ENCODE results near the gene TSHR.

The TSHR gene

DNA sequence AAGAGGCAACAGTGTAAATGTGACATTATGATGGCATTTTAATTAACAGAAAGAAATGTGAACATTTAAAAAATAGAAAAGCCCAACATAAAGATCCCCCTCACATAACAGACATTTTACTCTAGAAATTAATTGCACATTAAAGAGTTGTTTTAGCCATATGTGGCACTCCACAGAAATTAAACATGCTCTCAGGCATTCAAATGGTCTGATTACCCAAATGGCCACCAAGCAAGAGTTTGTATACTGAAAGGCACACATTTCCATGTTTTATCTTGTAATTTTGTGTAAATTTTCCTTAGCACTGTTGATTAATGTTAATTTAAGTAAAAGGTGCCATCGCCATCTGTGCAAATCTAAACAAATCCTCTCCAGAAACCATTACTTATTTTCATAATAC, 221.8 kb downstream of the TSHR start:
- no peak for DNase-seq (ENCODE audit: low read depth in 2 of 2)

DNA sequence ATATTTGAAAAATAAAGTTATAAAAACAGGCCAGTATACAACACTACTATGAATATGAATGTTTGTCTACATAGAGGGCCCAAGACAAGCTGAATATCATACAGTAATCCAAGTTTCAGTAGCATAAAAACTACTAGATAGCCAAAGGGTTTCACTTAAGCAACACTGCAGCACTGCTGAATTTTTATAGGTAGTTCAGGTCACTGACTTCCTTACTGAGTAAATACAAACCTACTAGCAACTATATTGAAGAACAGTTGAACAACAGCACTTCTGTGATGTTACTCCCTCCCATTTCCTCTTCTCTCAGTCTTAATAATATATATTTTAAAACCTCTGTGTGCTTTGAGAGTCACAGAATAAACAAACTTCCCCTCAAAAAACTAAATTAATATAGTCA, 222.6 kb downstream of the TSHR start:
- no peak for DNase-seq (ENCODE audit: low read depth in 2 of 2)

DNA sequence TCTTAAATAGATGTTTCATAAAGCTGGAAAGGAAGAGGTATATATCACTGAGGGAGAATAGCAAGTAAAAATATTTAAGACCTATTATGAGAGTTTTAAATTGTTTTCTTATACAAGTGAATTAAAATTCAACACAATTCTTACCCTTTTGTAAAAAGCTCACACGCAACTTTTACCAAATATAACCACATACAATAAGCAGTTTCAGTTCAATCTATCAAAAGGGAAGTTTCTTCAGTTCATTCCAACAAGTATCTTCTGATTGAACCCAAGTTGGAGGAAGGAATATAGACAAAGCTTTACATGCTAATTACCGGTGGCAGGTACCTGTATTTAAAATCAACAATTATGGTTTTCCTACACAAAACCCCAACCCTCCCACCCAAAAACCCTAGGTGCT, 224.2 kb downstream of the TSHR start:
- DNase-seq (ENCODE audit: low read depth in 2 of 2) = no peak

DNA sequence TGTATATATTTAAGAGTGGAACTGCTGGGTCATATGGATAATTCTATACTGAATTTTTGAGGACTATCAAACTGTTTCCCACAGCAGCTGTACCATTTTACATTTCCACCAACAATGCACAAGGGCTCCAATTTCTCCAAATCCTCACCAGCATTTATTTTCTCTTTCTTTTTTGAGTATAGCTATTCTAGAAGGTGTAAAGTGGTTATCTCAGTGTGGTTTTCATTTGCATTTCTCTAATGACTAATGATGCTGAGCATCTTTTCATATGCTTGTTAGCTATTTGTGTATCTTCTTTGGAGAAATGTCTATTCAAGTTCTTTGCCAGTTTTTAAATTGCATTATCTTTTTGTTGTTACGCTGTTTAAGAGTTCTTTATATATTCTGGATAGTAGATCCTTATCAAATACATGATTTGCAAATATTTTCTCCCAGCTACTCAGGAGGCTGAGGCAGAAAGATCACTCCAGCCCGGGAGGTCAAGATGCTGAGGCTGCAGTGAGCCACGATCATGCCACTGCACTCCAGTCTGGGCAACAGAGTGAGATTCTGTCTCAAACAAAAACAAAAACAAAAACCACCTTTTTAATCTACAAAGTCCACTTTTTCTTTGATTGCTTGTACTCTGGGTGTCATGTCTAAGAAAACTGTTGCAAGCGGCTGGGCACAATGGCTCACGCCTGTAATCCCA, 232.6 kb downstream of the TSHR start:
- no peak for DNase-seq (ENCODE audit: low read depth in 2 of 2)

DNA sequence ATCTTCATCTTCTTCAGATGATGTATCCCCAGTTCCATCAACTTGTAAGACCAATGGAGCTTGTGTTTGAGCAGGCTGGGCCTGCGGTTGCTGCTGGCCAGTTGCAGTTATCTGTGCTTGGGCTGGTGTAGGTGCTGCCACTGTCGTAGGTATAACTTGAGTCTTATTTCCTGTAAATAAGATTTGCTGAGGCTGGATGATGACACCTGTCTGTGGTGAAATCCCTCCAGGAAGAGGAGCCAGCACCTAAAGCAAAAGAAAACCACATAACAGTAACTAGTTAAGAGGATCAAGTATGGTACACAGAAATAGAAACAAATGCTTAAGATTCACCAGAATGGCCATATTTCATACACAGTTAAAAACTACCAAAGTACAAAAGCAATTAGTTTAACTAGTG, 237.2 kb downstream of the TSHR start:
- DNase-seq (ENCODE audit: low read depth in 2 of 2) = no peak

DNA sequence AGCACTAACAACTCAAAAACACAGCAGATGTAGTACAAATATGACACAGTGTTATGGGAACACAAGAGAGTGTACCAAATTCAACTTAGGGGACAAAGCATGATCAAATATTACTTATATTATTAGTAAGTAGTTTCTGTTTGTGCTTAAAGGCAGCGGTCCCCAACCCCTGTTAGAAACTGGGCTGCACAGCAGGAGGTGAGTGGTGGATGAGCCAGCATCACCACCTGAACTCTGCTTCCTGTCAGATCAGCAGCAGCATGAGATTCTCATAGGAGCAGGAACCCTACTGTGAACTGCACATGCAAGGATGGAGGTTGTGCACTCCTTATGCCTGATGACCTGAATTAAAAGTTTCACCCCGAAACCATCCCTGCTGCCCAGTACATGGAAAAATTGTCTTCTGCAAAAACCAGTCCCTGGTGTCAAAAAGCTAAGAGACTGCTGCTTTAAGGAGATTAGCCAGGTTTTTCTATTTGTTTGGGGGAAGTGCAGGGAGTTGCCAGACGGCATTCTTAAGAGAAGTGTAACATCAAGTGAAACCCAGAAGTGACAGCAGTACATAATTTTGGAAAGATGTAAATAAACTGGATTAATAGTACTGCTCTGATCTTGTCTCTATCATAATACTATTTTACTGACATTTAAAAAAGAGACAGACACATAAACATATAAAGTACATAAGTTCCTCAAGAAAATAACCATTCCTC, 238.7 kb downstream of the TSHR start:
- no peak for DNase-seq (ENCODE audit: low read depth in 2 of 2)
